Astrocyte of the cerebellum (primary cell): ENCODE results near the gene PXYLP1.

Experiments
- DNase-seq: peaks from one replicate; pipeline ENCODE4 v3.0.0-alpha.2; 2011; ENCODE audit warnings: low read depth
- H3K4me3 ChIP-seq: 2 replicates; pipeline ENCODE4 v1.5.1; 2011; ENCODE audit warnings: mild to moderate bottlenecking, low read depth, low read length, moderate library complexity
- CTCF ChIP-seq: IDR thresholded peaks from 2 replicates; pipeline ENCODE4 v1.5.1; 2012; ENCODE audit warnings: low read length, low read depth, moderate library complexity, mild to moderate bottlenecking; ENCODE audit errors: missing control alignments
- in situ Hi-C: cut with HindIII; loops from 2 replicates; pipeline ENCODE4 v1.10.0; 2017; ENCODE audit warnings: low sequenced_read_pairs

Gene PXYLP1

GRCh38 chr3:141246224-141246957 lies 14.8 kb downstream of the PXYLP1 start:
- in situ Hi-C loops: no loop called here
- H3K4me3 ChIP-seq: no peak overlapping the region
- no peak for DNase-seq
- no peak for TF ChIP-seq CTCF

- in situ Hi-C loops: no loop called here
- no peak for TF ChIP-seq CTCF
- H3K4me3 ChIP-seq: no peak overlapping the region
- no peak for DNase-seq
These were observed 15.3 kb downstream of the PXYLP1 start for GRCh38 chr3:141246958-141247301.

- no peak for DNase-seq
- no peak overlapping the region for H3K4me3 ChIP-seq
- in situ Hi-C loops: no loop called here
- TF ChIP-seq CTCF: no peak
These were observed 16.4 kb downstream of the PXYLP1 start for GRCh38 chr3:141248064-141248463.

- in situ Hi-C loops: no loop called here
- no peak overlapping the region for H3K4me3 ChIP-seq
- no peak for TF ChIP-seq CTCF
- no peak for DNase-seq
These were observed 17.4 kb downstream of the PXYLP1 start for GRCh38 chr3:141249041-141249440.

GRCh38 chr3:141250342-141250741 lies 18.7 kb downstream of the PXYLP1 start:
- no peak for DNase-seq
- in situ Hi-C loops: no loop called here
- TF ChIP-seq CTCF: no peak
- no peak overlapping the region for H3K4me3 ChIP-seq

- no peak for DNase-seq
- H3K4me3 ChIP-seq: no peak overlapping the region
- in situ Hi-C loops: no loop called here
- no peak for TF ChIP-seq CTCF
These were observed 19.2 kb downstream of the PXYLP1 start for GRCh38 chr3:141250828-141251227.
